Sigmoid colon (tissue), 7 donors: Measurements from ENCODE around the gene MTG2. TPM values are rescaled to one million over a fixed set of nuclear protein-coding genes. Genes with fewer than 3 reads are reported as not detected.
A peak's percentile ranks its signal among the peaks of the same experiment; 100 is the strongest.

Experiments
- DNase-seq: peaks from one replicate; pipeline ENCODE4 v3.0.0-alpha.2; 2019
- H3K27ac ChIP-seq, 4 donors: fragments of 200-600 bp; sonication (generic); one replicate each; pipeline ENCODE4 v1.5.1; 2016 to 2019; ENCODE audit warnings: mild to moderate bottlenecking in 1 of 4
- H3K27me3 ChIP-seq, 3 donors: fragments of 200-600 bp; sonication (generic); one replicate each; pipeline ENCODE4 v1.5.1; 2019; ENCODE audit warnings: mild to moderate bottlenecking in 1 of 3
- H3K36me3 ChIP-seq, 4 donors: fragments of 200-600 bp; sonication (generic); one replicate each; pipeline ENCODE4 v1.5.1; 2016 to 2019
- H3K4me1 ChIP-seq, 4 donors: fragments of 200-600 bp; sonication (generic); one replicate each; pipeline ENCODE4 v1.5.1; 2017 to 2019
- H3K4me3 ChIP-seq, 4 donors: fragments of 200-600 bp; sonication (generic); one replicate each; pipeline ENCODE4 v1.5.1; 2017 to 2019; ENCODE audit warnings: mild to moderate bottlenecking in 2 of 4, moderate library complexity in 1 of 4
- H3K9me3 ChIP-seq, 4 donors: fragments of 200-600 bp in 3 of 4; sonication (generic) in 3 of 4; one replicate each; pipeline versions ENCODE4 v1.5.1 to v1.6.1; 2013 to 2019
- EP300 ChIP-seq, 4 donors: sonication (generic); formaldehyde crosslinking; IDR thresholded peaks; one replicate each; pipeline ENCODE4 v1.6.1; 2017; ENCODE audit warnings: antibody characterized with exemption in 4 of 4
- POLR2A ChIP-seq, 2 donors: fragments of 450-650 bp; IDR thresholded peaks; one replicate each; pipeline ENCODE4 v1.6.1; 2016; ENCODE audit warnings: antibody characterized with exemption in 2 of 2, mild to moderate bottlenecking in 2 of 2, moderate library complexity in 2 of 2
- POLR2AphosphoS5 ChIP-seq, 4 donors: sonication (generic); formaldehyde crosslinking; IDR thresholded peaks; one replicate each; pipeline ENCODE4 v1.6.1; 2017; ENCODE audit warnings: antibody characterized with exemption in 4 of 4
- WGBS, 2 donors: extraction: QIAGEN DNeasy Blood & Tissue Kit; methylation state at CpG; one replicate each; pipeline ENCODE4 v1.1.7; 2013; 5-methylcytosine and 5-hydroxymethylcytosine counted together
- intact Hi-C: fragments of 100-400 bp; cut with DNase I; formaldehyde crosslinking; loops from one replicate; pipeline ENCODE4 v1.15.1; 2023
- polyA plus RNA-seq, 3 donors: library from polyadenylated mRNA; stranded (reverse); fragments of 200-250 nt; gene quantifications; one replicate each; pipeline ENCODE4 v1.2.3, GENCODE V29; 2013
- total RNA-seq, 4 donors: library from RNA; depleted of rRNA; stranded (reverse); fragments of >200 nt; gene quantifications; one replicate each; pipeline ENCODE4 v1.1.0, GENCODE V29; 2016
- TF ChIP-seq, protein P1 (sequence below), 4 experiments: fragments of 450-650 bp in 3 of 4; fragments of 200-600 bp in 1 of 4; IDR thresholded peaks; one replicate each; pipeline ENCODE4 v1.5.1; 2016 to 2019; ENCODE audit warnings: antibody characterized with exemption in 4 of 4, mild to moderate bottlenecking in 3 of 4, moderate library complexity in 2 of 4
- donor health status: healthy with polysubstance abuse.
- donor health status: Bipolar disorder and iron deficiency.
- donor health status: healthy.

The MTG2 gene
- total and polyA plus RNA-seq, 7 donors, result 13.3 to 32.3 (median 23.9) TPM

DNA sequence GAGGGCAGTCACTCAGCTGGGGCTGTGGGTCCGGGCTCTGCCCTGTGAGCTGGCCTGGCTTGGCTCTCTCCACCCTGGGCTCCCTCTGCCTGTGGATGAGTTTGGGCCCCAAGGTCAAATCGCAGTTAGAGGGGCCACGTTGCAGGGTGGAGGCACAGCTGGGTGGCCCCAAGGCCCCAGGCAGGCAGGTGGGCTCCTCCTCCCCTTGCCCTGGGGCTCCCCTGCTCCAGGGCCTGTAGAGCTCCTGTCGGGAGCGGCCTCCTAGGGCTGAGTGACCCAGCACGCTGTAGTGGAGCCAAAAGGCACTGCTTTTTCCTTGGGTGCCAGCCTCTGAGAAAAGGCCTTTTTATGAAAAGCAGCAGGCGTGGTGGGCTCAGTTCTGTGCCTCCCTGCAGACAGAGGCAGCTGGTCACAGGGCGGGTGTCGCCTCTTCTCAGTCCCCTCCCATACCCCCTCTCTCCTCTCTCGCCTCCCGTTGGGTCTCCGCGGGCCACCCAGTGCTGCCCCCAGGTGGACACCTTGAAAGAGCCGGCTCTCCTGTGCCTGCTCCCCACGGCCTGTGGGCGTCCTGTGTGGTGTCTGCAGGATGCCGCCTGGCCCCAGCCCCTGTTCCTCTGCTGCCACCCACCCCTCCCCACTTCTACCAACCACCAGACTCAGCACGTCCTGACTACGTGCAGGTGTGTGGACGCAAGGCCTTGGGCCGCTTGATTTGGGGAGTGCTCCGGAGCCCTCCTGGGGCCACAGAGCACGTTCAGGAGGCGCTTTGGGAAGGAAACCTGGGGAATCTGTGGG, 26.0 kb upstream of the MTG2 start:
- DNase-seq, result no peak
- H3K36me3 ChIP-seq, result peaks cover 0 to 24% (median 3%) of the 10 kb centered on the region in 4 donors

DNA sequence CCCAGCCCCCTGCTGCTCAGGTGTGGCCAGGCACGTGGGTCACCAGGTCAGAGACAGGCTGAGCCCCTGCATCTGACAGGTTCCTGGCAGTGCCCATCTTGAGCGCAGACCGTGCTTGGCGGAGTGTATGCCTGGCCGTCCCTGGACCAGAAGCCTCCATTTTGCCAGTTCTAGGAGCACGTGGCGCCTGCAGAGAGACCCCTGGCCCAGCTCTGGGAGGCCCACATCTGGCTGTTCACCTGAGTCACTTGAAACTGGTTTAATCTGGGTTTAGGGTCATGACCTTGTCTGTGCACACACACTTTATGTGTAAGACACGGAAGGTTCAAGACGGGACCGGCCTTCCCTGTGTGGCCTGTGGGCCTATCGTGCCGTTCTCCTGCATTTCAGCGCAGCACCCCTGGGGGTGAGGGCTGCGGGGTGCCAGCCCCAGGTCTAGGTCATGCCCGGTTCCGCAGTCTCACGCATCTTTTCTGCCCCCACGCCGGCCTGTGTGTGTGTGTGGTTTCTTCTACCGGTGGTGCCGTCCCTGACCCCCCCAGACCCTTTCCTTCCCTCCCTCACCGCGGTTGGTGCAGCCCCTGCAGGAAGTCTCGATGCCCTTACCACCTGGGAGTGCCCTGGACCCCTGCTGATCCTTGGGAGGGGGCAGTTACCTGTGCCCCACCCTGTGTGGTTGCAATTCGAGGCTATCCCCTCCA, 25.3 kb upstream of the MTG2 start:
- Histone ChIP-seq H3K4me3 (no peak overlapping the region), H3K27me3 (no peaks in the 10 kb centered on the region), H3K27ac (no peak overlapping the region), H3K4me1 (peaks cover 0 to 12% (median 12%) of the 10 kb centered on the region in 4 donors), H3K9me3 (no peaks in the 10 kb centered on the region), H3K36me3 (peaks cover 0 to 32% (median 3%) of the 10 kb centered on the region in 4 donors)
- intact Hi-C loops, result loop anchor here (5.0 kb wide), 1 partner anchor 145 kb away; no protein-coding TSS in a partner anchor
- TF ChIP-seq, protein P1, sequence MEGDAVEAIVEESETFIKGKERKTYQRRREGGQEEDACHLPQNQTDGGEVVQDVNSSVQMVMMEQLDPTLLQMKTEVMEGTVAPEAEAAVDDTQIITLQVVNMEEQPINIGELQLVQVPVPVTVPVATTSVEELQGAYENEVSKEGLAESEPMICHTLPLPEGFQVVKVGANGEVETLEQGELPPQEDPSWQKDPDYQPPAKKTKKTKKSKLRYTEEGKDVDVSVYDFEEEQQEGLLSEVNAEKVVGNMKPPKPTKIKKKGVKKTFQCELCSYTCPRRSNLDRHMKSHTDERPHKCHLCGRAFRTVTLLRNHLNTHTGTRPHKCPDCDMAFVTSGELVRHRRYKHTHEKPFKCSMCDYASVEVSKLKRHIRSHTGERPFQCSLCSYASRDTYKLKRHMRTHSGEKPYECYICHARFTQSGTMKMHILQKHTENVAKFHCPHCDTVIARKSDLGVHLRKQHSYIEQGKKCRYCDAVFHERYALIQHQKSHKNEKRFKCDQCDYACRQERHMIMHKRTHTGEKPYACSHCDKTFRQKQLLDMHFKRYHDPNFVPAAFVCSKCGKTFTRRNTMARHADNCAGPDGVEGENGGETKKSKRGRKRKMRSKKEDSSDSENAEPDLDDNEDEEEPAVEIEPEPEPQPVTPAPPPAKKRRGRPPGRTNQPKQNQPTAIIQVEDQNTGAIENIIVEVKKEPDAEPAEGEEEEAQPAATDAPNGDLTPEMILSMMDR (IDR thresholded peaks at IDR 0.05), result no peak
- no peak for TF ChIP-seq EP300 (IDR thresholded peaks at IDR 0.05)
- TF ChIP-seq POLR2AphosphoS5 (IDR thresholded peaks at IDR 0.05), result no peak
- no peak for TF ChIP-seq POLR2A (IDR thresholded peaks at IDR 0.05)
- DNase-seq, result no peak
- WGBS, 2 donors, result 90 to 92% methylated on average over 25 of the region's 25 CpGs

More for the DNA sequence above, 26.0 kb upstream of the MTG2 start:
- Histone ChIP-seq H3K4me3 (no peak overlapping the region), H3K27ac (no peak overlapping the region), H3K9me3 (no peaks in the 10 kb centered on the region), H3K27me3 (no peaks in the 10 kb centered on the region), H3K4me1 (peaks cover 0 to 12% (median 12%) of the 10 kb centered on the region in 4 donors)
- TF ChIP-seq POLR2A (IDR thresholded peaks at IDR 0.05), result no peak
- TF ChIP-seq, protein P1 (IDR thresholded peaks at IDR 0.05), result peak; percentile 38 to 70 (median 50)
- 52 to 55% methylated on average over 24 of the region's 24 CpGs for WGBS, 2 donors
- intact Hi-C loops, result loop anchor here (5.0 kb wide), 1 partner anchor 144 kb away; no protein-coding TSS in a partner anchor

DNA sequence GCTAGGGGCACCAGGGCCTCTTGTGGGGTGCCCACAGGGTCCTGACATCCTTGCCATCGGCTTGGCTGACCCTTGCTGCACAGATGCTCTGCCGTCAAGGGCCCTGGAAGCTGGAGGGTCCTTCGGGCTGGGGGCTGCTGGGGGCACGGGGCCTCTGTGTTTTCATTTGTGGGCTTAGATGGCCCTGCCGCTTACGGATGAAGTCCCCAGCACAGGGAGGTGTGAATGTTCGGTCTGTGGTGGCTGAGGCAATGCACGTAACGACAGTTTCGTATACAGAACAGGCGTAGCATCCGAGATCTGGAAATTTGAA, 24.8 kb upstream of the MTG2 start:
- H3K27me3 ChIP-seq, result no peaks in the 10 kb centered on the region
- TF ChIP-seq EP300 (IDR thresholded peaks at IDR 0.05), result no peak
- TF ChIP-seq, protein P1 (IDR thresholded peaks at IDR 0.05), result no peak
- no peak for TF ChIP-seq POLR2A (IDR thresholded peaks at IDR 0.05)
- TF ChIP-seq POLR2AphosphoS5 (IDR thresholded peaks at IDR 0.05), result no peak
- H3K4me1 ChIP-seq, result peaks cover 0 to 12% (median 12%) of the 10 kb centered on the region in 4 donors
- no peak for DNase-seq
- no peak overlapping the region for H3K4me3 ChIP-seq
- intact Hi-C loops, result loop anchor here (5.0 kb wide), 1 partner anchor 146 kb away; no protein-coding TSS in a partner anchor
- H3K27ac ChIP-seq, result no peak overlapping the region
- H3K9me3 ChIP-seq, result no peaks in the 10 kb centered on the region
- H3K36me3 ChIP-seq, result peaks cover 5 to 37% (median 7%) of the 10 kb centered on the region in 4 donors
- 97 to 98% methylated on average over 12 of the region's 12 CpGs for WGBS, 2 donors

DNA sequence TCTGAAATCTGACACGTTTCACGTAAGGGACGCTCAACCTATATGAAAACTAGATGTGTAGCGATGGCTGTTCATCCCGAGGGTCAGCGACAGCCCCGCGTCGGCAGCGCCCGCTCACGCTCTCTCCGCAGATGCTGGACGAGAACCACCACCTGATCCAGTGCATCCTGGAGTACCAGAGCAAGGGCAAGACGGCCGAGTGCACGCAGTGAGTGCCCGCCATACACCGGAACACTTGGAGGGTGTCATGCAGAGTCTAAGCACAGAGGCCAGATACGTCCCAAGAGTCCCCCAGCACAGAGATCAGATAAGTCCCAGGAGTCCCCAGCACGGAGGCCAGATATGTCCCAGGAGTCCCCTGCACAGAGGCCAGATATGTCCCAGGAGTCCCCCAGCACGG, 24.3 kb upstream of the MTG2 start:
- peaks cover 5 to 42% (median 11%) of the 10 kb centered on the region in 4 donors for H3K36me3 ChIP-seq

More for the DNA sequence above, 24.3 kb upstream of the MTG2 start:
- Histone ChIP-seq H3K4me3 (no peak overlapping the region), H3K27me3 (no peaks in the 10 kb centered on the region), H3K27ac (no peak overlapping the region), H3K4me1 (peaks cover 0 to 12% (median 12%) of the 10 kb centered on the region in 4 donors), H3K9me3 (no peaks in the 10 kb centered on the region)
- TF ChIP-seq EP300 (IDR thresholded peaks at IDR 0.05), result no peak
- TF ChIP-seq, protein P1 (IDR thresholded peaks at IDR 0.05), result no peak
- TF ChIP-seq POLR2AphosphoS5 (IDR thresholded peaks at IDR 0.05), result no peak
- TF ChIP-seq POLR2A (IDR thresholded peaks at IDR 0.05), result no peak
- no peak for DNase-seq
- 96 to 98% methylated on average over 22 of the region's 22 CpGs for WGBS, 2 donors
- intact Hi-C loops, result loop anchor here (5.0 kb wide), 1 partner anchor 146 kb away; no protein-coding TSS in a partner anchor
